Measurements from ENCODE around the gene TEAD3. TPM values are rescaled to one million over a fixed set of nuclear protein-coding genes. Genes with fewer than 3 reads are reported as not detected.
A peak's percentile ranks its signal among the peaks of the same experiment; 100 is the strongest.
"Not testable (repeated sequence)": the region's sequence is repeated elsewhere in the genome, so short reads cannot be mapped to it uniquely, and the experiment has no call there.

Gene TEAD3
- 7.5 and 9.2 TPM in 2 replicates for total RNA-seq (2014; rRNA removed; shearing (Covaris generic); ENCODE audit: low replicate concordance)

DNA sequence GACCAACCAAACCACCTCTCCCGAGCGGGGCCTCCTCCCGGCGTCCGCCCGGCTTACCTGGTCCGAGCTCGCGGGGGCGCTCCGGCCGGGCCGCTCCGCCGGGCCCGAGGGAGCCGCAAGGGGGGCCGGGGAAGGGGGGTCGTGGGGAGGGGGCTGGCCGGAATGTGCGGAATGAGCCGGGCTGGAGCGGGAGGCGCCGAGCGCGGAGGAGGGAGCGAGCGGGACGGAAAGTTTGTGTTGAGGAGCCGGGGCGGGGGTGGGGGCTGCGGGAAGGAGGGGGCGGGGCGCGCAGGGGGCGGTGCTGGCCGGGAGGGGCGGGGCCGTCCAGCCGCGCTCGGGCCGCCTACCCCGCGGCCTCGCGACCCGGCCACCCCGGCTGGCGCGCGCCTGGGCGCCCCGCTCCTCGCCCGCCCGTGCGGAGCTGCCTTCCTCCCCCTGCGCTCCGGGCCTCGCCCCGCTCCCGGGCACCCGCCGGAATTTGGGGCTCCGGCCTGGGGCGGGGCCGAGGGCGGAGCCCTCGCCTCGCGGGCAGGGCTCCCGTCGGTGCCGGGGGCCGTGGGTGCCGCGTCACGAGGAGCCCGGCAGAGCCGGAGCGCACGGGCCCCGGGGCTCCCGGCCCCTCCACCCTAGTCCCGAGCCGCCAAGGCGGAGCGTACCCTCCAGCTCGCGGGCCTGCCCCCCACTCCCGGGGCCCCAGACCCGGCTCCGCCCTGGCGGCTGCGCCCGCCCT is at the start of gene TEAD3:
TEAD3 (minus strand) TSS at position 239 of the 730 bp plus-strand sequence.
- Histone ChIP-seq H3K4me3 (peak within 1 kb of the TSS; percentile 93), H3K27me3 (no peaks in the 10 kb centered on the region), H3K36me3 (no peaks in the 10 kb centered on the region)

DNA sequence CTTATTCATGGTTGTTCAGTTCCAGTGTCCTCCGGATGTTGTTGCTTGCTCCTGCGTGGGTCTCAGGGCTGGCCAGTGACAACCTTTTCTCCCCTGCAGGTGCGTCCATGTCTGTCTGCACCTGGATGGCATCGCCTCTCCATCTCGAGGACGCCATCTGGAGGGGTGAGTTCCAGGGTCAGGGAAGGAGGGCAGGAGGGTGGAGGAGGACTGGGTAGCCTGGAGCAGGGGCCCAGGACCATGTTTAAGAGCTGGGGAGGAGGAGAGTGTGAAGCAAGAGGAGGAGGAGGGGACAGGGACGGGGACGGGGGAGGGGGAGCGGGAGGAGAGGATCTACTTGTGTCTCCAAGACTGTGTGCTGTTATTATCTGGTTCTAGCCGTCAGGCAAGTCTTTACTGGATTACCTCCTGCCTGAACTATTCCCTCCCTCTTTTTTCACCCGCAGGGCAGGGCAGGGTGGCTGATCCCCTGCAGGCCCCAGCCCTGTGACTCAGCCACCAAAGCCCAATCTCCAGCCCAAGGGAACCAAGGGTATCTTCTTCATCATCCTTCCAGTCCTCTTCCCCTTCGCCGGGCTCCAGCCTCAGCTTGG is 48.0 kb upstream of the TEAD3 start:
- no peaks in the 10 kb centered on the region for H3K36me3 ChIP-seq
- peaks cover 2% of the 10 kb centered on the region; the same call in 1 of the 2 replicates for H3K9me3 ChIP-seq
- H3K4me3 ChIP-seq: no peak overlapping the region
- DNase-seq: no peak
- no peaks in the 10 kb centered on the region for H3K27me3 ChIP-seq

More for the DNA sequence above, at the start of gene TEAD3:
- DNase-seq: peak; percentile 84
- no peaks in the 10 kb centered on the region for H3K9me3 ChIP-seq

- Histone ChIP-seq H3K9me3 (peaks cover 2% of the 10 kb centered on the region; the same call in 1 of the 2 replicates), H3K4me3 (no peak overlapping the region), H3K27me3 (no peaks in the 10 kb centered on the region), H3K36me3 (no peaks in the 10 kb centered on the region)
- DNase-seq: no peak
Measured at GRCh38 chr6:35543459-35544193, 46.7 kb upstream of the TEAD3 start.

DNA sequence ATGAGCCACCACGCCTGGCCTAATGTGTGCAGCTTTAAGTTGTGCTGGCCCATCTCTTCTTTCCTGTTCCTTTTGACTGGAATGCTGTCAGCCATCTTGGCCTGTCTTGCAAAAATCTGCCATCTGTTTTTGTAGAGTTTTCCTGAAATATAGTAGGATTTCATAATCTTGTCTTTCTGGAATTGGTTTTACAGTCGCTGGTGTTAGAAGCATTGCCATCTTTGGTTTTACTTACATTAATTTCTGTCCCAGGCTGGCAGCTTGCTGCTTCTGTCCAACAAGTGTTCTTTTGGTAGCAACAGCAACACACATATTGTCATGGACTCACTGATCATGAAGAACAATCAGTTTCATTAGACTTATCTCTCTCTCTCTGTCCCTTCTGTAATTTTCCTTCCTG is 45.0 kb upstream of the TEAD3 start:
- Histone ChIP-seq H3K36me3 (no peaks in the 10 kb centered on the region), H3K9me3 (peaks cover 2% of the 10 kb centered on the region; the same call in 1 of the 2 replicates)
- no peak for DNase-seq

GRCh38 chr6:35539223-35539622 is 42.3 kb upstream of the TEAD3 start:
- peaks cover 2% of the 10 kb centered on the region; the same call in 1 of the 2 replicates for H3K9me3 ChIP-seq
- no peaks in the 10 kb centered on the region; the same call in 1 of the 2 replicates for H3K27me3 ChIP-seq
- H3K36me3 ChIP-seq: no peaks in the 10 kb centered on the region
- no peak for DNase-seq
- H3K4me3 ChIP-seq: no peak overlapping the region

More for the DNA sequence above, 45.0 kb upstream of the TEAD3 start:
- no peak overlapping the region for H3K4me3 ChIP-seq
- no peaks in the 10 kb centered on the region for H3K27me3 ChIP-seq

DNA sequence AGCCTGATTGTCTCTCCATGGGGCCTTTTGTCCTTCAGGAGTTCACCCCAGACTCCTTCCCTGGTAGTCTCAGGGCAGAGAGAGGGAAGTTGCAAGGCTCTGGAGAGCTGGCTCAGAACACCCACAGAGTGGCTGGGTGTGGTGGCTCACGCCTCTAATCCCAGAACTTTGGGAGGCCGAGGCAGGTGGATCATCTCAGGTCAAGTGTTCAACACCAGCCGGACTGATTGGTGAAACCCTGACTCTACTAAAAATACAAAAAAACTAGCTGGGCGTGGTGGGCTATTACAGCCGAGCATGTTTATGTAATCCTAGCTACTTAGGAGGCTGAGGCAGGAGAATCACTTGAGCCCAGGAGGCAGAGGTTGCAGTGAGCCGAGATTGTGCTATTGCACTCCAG is 39.0 kb upstream of the TEAD3 start:
- H3K27me3 ChIP-seq, H3K9me3 ChIP-seq, H3K4me3 ChIP-seq, DNase-seq, H3K36me3 ChIP-seq: not testable (repeated sequence)

- Histone ChIP-seq H3K4me3 (no peak overlapping the region), H3K27me3 (no peaks in the 10 kb centered on the region; the same call in 1 of the 2 replicates), H3K9me3 (no peaks in the 10 kb centered on the region), H3K36me3 (no peaks in the 10 kb centered on the region)
- no peak for DNase-seq
Measured at GRCh38 chr6:35534407-35535170, 37.7 kb upstream of the TEAD3 start.

GRCh38 chr6:35533981-35534380 is 37.1 kb upstream of the TEAD3 start:
- H3K36me3 ChIP-seq: no peaks in the 10 kb centered on the region

GRCh38 chr6:35532126-35532525 is 35.2 kb upstream of the TEAD3 start:
- no peak overlapping the region for H3K4me3 ChIP-seq
- no peaks in the 10 kb centered on the region; the same call in 1 of the 2 replicates for H3K27me3 ChIP-seq
- no peak for DNase-seq
- H3K36me3 ChIP-seq: no peaks in the 10 kb centered on the region
- H3K9me3 ChIP-seq: no peaks in the 10 kb centered on the region

More at GRCh38 chr6:35533981-35534380, 37.1 kb upstream of the TEAD3 start:
- no peak for DNase-seq
- no peak overlapping the region for H3K4me3 ChIP-seq
- H3K9me3 ChIP-seq: no peaks in the 10 kb centered on the region
- no peaks in the 10 kb centered on the region; the same call in 1 of the 2 replicates for H3K27me3 ChIP-seq

- Histone ChIP-seq H3K9me3 (no peaks in the 10 kb centered on the region), H3K4me3 (no peak overlapping the region), H3K36me3 (no peaks in the 10 kb centered on the region), H3K27me3 (no peaks in the 10 kb centered on the region)
- no peak for DNase-seq
Measured at GRCh38 chr6:35524380-35525020, 27.6 kb upstream of the TEAD3 start.

- DNase-seq: peak; percentile 53
- H3K4me3 ChIP-seq: no peak overlapping the region
- H3K36me3 ChIP-seq: no peaks in the 10 kb centered on the region
- H3K9me3 ChIP-seq: no peaks in the 10 kb centered on the region
- no peaks in the 10 kb centered on the region for H3K27me3 ChIP-seq
Measured at GRCh38 chr6:35522660-35523658, 26.1 kb upstream of the TEAD3 start.

GRCh38 chr6:35522151-35522550 is 25.3 kb upstream of the TEAD3 start:
- DNase-seq: no peak
- H3K27me3 ChIP-seq: no peaks in the 10 kb centered on the region
- H3K36me3 ChIP-seq: no peaks in the 10 kb centered on the region
- no peaks in the 10 kb centered on the region for H3K9me3 ChIP-seq
- H3K4me3 ChIP-seq: no peak overlapping the region

DNA sequence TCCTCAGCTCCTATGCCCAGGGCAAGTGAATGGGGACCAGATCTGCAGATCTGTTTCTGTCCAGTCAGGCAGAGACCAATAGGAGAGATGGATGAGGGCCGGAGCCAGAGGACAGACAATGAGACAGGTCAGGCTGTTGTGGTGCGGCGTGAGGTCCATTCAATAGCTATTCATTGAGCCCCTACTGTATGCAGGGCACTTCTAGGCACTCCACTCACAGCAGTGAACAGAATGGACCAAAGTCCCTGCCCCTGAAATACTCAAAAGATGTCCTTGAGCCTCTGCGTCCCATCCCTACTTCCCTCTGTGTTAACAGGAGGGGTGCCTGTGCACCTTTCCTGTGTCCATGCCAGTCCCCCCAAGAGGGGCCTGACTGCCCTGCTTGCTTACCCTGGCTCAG is 24.4 kb upstream of the TEAD3 start:
- H3K27me3 ChIP-seq: no peaks in the 10 kb centered on the region
- DNase-seq: no peak
- H3K9me3 ChIP-seq: no peaks in the 10 kb centered on the region
- H3K36me3 ChIP-seq: no peaks in the 10 kb centered on the region
- H3K4me3 ChIP-seq: no peak overlapping the region

- H3K27me3 ChIP-seq: no peaks in the 10 kb centered on the region
- no peak for DNase-seq
- H3K9me3 ChIP-seq: no peaks in the 10 kb centered on the region
- H3K36me3 ChIP-seq: no peaks in the 10 kb centered on the region
- H3K4me3 ChIP-seq: no peak overlapping the region
Measured at GRCh38 chr6:35519313-35520015, 22.6 kb upstream of the TEAD3 start.
